COLO668 (cell line): ENCODE results near the gene PLIN5.
A peak's percentile ranks its signal among the peaks of the same experiment; 100 is the strongest.

Source experiments
- DNase-seq: peaks from one replicate; lab custom pipeline; 2025; ENCODE audit not compliant: unreplicated experiment; lab: John Stamatoyannopoulos, UW

Gene PLIN5, protein sequence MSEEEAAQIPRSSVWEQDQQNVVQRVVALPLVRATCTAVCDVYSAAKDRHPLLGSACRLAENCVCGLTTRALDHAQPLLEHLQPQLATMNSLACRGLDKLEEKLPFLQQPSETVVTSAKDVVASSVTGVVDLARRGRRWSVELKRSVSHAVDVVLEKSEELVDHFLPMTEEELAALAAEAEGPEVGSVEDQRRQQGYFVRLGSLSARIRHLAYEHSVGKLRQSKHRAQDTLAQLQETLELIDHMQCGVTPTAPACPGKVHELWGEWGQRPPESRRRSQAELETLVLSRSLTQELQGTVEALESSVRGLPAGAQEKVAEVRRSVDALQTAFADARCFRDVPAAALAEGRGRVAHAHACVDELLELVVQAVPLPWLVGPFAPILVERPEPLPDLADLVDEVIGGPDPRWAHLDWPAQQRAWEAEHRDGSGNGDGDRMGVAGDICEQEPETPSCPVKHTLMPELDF

GRCh38 chr19:4534836-4535658 lies at the start of gene PLIN5:
PLIN5 (minus strand) TSS chr19:4535224; CDS start chr19:4534074, 1,150 bp downstream.
- DNase-seq, result peak; percentile 72

GRCh38 chr19:4583961-4584669 lies 49.1 kb upstream of the PLIN5 start:
- DNase-seq, result peak; percentile 32

- peak; percentile 40 for DNase-seq
Measured at GRCh38 chr19:4582980-4583842, 48.2 kb upstream of the PLIN5 start.

- peak; percentile 15 for DNase-seq
Measured at GRCh38 chr19:4581666-4582553, 46.9 kb upstream of the PLIN5 start.

DNA sequence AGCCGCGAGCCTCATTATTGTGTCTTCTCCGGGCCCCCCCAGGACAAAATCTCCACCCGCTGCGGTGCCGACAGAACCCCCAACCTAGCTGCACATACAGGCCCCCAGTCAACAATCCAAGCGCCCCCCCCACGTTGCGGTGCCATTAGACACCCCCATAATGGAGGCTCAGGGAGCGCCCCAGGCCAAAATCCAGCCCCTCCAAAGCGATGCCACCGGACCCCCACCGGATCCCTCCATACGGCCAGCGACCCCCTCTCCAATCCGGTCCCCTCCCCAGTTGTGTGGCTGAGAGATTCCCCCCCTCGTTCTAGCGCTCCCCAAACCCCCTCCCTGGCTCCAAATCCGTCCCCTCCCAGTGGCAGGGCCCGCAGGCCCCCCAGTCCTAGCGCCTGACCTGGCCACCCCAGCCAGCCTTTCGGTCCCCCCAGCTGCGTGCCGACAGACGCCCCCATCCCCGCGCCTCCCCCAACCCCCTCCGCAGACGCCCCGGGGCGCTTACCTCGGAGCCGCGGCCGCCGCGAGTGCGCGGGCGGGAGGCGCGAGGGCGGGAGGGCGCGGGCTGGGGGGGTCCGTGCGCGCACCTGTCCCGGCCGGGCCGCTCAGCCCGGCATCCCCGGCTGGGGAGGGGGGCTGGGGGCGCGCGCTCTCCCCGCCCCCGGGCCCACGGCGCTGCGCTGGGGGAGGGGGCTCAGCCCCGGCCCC lies 46.1 kb upstream of the PLIN5 start:
- DNase-seq, result no peak

GRCh38 chr19:4580021-4580901 lies 45.2 kb upstream of the PLIN5 start:
- no peak for DNase-seq

DNA sequence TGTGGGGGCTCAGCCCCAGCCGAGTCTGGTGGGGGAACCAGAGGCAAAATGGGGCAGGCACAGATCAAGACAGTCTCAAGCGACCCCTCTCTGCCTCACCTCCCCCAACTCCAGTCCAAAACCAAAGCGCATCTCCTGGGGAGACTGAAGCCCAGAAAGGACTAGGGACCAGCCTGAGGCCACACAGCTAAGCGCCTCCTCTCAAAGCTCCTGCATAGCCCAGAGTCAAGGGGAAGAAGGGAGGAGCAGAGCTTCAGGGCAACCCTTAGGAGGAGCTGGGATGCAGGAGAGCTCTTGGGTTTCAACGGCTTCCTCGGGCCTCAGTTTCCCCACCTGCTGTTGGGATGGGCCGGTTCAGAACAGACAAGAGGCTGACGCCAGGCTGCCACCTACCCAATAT lies 44.4 kb upstream of the PLIN5 start:
- DNase-seq, result no peak

GRCh38 chr19:4578552-4579248 lies 43.7 kb upstream of the PLIN5 start:
- no peak for DNase-seq

GRCh38 chr19:4577020-4577782 lies 42.2 kb upstream of the PLIN5 start:
- DNase-seq, result no peak

DNA sequence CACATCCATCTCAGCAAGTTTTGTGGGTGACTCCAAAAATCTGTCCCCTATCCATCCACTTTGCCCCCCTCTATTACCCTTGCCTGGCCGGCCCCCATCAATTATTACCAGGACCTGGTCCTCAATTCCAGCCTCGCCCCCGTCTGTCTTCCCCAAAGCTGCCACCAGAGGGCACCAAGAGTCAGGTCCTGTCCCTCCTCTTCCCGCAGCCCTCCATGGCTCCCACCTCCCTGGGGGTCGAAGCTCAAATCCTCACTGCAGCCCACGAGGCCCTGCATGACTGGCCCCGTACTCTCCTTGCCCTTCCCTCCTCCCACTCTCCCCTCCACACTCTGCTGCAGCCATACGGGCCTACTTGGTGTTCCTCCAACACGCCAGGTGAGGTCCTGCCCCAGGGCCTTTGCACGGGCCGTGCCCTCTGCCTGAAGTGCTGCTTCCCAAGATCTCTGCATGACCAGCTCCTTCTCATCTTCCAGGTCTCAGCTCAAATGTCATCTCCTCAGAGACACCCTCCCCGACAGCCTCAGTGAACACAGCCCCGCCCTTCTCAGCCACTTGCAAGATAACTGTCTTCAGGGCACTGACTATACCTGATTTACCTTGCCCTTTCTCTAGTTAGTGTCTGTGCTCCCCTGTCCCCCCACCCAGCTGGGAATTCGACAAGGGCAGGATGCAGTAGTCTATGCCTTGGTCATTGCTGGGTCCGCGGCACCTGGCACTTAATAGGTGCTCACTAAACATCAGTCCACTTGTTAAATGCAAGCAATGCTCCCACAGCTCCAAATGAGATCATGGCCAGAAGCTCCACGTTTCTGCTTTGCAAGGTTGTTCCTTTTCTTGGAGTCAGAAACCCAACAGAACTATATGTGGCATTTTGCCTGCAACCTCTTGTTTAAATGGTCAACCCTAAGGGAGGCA lies 41.3 kb upstream of the PLIN5 start:
- peak; percentile 53 for DNase-seq

DNA sequence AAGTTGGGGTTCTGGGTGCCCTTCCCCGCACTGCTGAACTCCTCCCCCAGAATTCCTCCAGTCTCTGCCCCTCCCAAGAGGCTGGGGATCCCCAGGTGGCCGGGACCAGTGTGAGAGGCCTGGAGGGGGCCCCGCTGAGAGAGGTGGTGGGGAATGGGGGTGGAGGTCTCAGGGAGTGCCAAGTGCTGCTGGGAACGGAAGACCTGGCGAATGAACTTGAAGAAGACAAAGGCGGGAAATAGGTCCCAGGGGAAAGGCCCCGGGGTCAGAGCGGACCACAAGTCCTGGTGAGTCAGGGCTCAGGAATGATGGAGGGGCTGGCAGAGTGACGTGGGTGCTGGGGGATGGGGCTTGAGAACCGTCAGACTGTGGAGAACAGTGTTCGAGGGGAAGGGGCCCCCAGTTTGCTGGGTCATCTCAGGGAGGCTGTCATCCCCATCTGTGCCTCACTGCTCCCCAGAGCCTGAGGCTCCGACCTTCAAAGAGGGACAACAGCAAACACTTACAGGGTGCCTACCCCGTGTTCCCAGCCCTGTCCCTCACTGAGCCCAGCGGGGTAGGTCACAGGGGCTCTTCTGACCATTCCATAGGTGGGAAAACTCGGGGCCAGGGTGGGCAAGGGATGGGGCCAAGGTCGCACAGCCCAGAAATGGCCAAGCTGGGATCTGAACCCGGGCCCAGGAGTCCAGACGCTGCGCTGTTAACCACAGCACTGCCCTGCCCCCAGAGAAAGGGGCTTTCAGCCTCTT lies 40.4 kb upstream of the PLIN5 start:
- no peak for DNase-seq

- DNase-seq, result no peak
Measured at GRCh38 chr19:4573682-4574081, 38.7 kb upstream of the PLIN5 start.

DNA sequence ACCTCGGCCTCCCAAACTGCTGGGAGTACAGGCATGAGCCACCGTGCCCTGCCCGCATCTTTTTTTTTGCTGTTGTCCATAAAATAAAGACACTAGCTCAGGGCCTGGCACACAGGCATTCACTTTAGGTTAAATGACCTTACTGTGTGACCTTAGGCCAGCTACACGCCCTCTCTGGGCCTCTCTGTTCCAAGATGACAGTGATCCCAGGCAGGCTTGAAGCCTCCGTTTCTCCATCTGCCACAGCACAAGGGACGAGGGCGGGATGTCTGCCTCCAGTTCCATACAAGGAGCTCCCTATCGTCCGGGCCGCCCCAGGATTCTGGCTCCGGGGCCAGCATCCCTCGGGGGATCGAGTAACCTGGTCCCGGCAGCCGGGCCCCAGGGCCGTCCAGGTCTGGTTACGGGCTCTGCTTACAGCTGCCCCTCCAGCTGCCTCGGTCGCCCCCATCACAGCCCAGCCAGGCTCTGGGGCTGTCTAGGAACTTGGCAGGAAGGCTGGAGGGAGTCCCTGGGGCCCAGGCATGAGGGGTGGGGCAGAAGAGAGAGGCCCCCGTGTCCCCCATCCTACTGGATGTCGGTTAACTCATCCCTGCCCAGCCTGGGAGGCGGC lies 36.4 kb upstream of the PLIN5 start:
- DNase-seq, result no peak

GRCh38 chr19:4570916-4571304 lies 35.9 kb upstream of the PLIN5 start:
- no peak for DNase-seq
